Panc1 (cell line): ENCODE results near the gene CLDN4. TPM values are rescaled to one million over a fixed set of nuclear protein-coding genes. Genes with fewer than 3 reads are reported as not detected.
"Not testable (repeated sequence)": the region's sequence is repeated elsewhere in the genome, so short reads cannot be mapped to it uniquely, and the experiment has no call there.

ENCODE experiments used
- ATAC-seq: fragments of 200-7000 bp; cut with Tn5 transposase; 2 replicates; pipeline ENCODE4 v1.9.1; 2020; ENCODE audit warnings: mild to moderate bottlenecking, moderate library complexity
- BruUV-seq: library from RNA; stranded (reverse); fragments of 400-500 nt; replicated peaks from 2 replicates; lab custom pipeline; 2021; lab: Mats Ljungman, UMichigan
- CTCF ChIA-PET: fragments of 300-600 bp; sonication (Branson Sonifier 250); formaldehyde crosslinking; loops from one replicate; lab custom pipeline; 2022; ENCODE audit warnings: antibody characterized with exemption; lab: Charles Lee
- POLR2A ChIA-PET: fragments of 300-600 bp; sonication (Branson Sonifier 250); formaldehyde crosslinking; loops from one replicate; lab custom pipeline; 2022; ENCODE audit warnings: antibody characterized with exemption; lab: Charles Lee
- DNase-seq: peaks from one replicate; pipeline ENCODE4 v3.0.0-alpha.2; 2010; ENCODE audit warnings: low read depth, low spot score
- H3K27ac ChIP-seq: 2 replicates; pipeline ENCODE4 v1.5.1; 2011; ENCODE audit warnings: mild to moderate bottlenecking, low read length, inconsistent platforms
- H3K27me3 ChIP-seq: fragments of 200-500 bp; sonication (Bioruptor generic); 2 replicates; pipeline ENCODE4 v1.6.0; 2014; ENCODE audit warnings: low read length, inconsistent platforms; ENCODE audit not compliant: control insufficient read depth, insufficient read depth
- H3K36me3 ChIP-seq: fragments of 200-500 bp; sonication (Bioruptor generic); 2 replicates; pipeline ENCODE4 v1.5.1; 2014; ENCODE audit warnings: inconsistent platforms, mild to moderate bottlenecking, low read length, moderate library complexity; ENCODE audit not compliant: control insufficient read depth, insufficient read depth
- H3K4me1 ChIP-seq: 2 replicates; pipeline ENCODE4 v1.5.1; 2011; ENCODE audit warnings: inconsistent platforms, mild to moderate bottlenecking, low read length, moderate library complexity; ENCODE audit not compliant: control insufficient read depth, insufficient read depth
- H3K4me3 ChIP-seq, 2 experiments: 2 replicates each; pipeline ENCODE4 v1.5.1; 2011 to 2012; ENCODE audit warnings: low read depth in 2 of 2, low read length in 2 of 2, mild to moderate bottlenecking in 2 of 2, inconsistent platforms in 1 of 2, moderate library complexity in 1 of 2
- H3K9me3 ChIP-seq: fragments of 200-500 bp; sonication (Bioruptor generic); 2 replicates; pipeline ENCODE4 v1.5.1; 2014; ENCODE audit warnings: low read depth, mild to moderate bottlenecking, inconsistent platforms, low read length, moderate library complexity; ENCODE audit not compliant: control insufficient read depth, insufficient read depth
- POLR2AphosphoS5 ChIP-seq: IDR thresholded peaks from 2 replicates; pipeline ENCODE4 v1.6.1; 2012; ENCODE audit warnings: mild to moderate bottlenecking, low read depth, low read length, moderate library complexity
- SIN3A ChIP-seq: IDR thresholded peaks from 2 replicates; pipeline ENCODE4 v1.6.1; 2012; ENCODE audit warnings: low read depth, mild to moderate bottlenecking, low read length, moderate library complexity, borderline replicate concordance; ENCODE audit not compliant: insufficient read depth
- TCF7L2 ChIP-seq: IDR thresholded peaks from 2 replicates; pipeline ENCODE4 v1.6.1; 2011; ENCODE audit warnings: mild to moderate bottlenecking, low read depth, low read length, inconsistent platforms
- in situ Hi-C: cut with HindIII; loops from 2 replicates; pipeline ENCODE4 v1.10.0; 2016; ENCODE audit warnings: low sequenced_read_pairs, low pct_unique_long_range_greater_than_20kb
- intact Hi-C: fragments of 100-400 bp; cut with micrococcal nuclease; formaldehyde crosslinking; loops from one replicate; pipeline ENCODE4 v1.10.0; 2022; ENCODE audit not compliant: unreplicated experiment
- total RNA-seq: library from RNA; stranded (reverse); gene quantifications from one replicate; pipeline ENCODE4 v1.2.1, GENCODE V29; 2021; ENCODE audit not compliant: unreplicated experiment
- TF ChIP-seq, protein P1 (sequence below), 2 experiments: IDR thresholded peaks; 2 replicates each; pipeline ENCODE4 v1.6.1; 2011 to 2012; ENCODE audit warnings: low read depth in 2 of 2, control low read depth in 1 of 2, low read length in 1 of 2, mild to moderate bottlenecking in 1 of 2, moderate library complexity in 1 of 2; ENCODE audit not compliant: insufficient read depth in 1 of 2
- TF ChIP-seq, protein P2 (sequence below): fragments of 450-650 bp; IDR thresholded peaks from 2 replicates; pipeline ENCODE4 v1.5.1; 2017; ENCODE audit warnings: mild to moderate bottlenecking

Gene CLDN4
- total RNA-seq, 1 experiment from 2014 or later, result 295 TPM

DNA sequence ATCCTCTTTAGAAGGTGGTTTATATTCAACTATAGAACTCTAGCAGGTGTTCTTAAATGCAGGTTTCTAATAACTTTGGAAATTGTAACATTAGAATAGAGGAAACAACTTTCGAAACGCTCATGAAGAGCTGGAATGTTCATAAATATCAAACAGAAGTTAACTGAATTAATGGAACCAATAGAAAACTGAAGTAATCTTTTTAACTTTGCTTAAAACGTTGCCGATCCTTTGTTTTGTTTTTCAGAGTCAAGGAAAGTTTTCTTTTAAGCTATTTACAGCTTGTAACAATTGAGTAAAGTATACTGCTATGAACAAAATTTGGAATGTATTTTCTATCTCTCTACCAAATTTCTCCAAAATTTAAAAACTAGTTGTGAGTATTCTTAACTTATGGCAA lies 41.7 kb upstream of the CLDN4 start:
- H3K4me3 ChIP-seq, result no peak overlapping the region
- no TSS peak for BruUV-seq
- no peak for DNase-seq
- no peaks in the 10 kb centered on the region for H3K27me3 ChIP-seq
- TF ChIP-seq TCF7L2, result no peak
- TF ChIP-seq, protein P1, sequence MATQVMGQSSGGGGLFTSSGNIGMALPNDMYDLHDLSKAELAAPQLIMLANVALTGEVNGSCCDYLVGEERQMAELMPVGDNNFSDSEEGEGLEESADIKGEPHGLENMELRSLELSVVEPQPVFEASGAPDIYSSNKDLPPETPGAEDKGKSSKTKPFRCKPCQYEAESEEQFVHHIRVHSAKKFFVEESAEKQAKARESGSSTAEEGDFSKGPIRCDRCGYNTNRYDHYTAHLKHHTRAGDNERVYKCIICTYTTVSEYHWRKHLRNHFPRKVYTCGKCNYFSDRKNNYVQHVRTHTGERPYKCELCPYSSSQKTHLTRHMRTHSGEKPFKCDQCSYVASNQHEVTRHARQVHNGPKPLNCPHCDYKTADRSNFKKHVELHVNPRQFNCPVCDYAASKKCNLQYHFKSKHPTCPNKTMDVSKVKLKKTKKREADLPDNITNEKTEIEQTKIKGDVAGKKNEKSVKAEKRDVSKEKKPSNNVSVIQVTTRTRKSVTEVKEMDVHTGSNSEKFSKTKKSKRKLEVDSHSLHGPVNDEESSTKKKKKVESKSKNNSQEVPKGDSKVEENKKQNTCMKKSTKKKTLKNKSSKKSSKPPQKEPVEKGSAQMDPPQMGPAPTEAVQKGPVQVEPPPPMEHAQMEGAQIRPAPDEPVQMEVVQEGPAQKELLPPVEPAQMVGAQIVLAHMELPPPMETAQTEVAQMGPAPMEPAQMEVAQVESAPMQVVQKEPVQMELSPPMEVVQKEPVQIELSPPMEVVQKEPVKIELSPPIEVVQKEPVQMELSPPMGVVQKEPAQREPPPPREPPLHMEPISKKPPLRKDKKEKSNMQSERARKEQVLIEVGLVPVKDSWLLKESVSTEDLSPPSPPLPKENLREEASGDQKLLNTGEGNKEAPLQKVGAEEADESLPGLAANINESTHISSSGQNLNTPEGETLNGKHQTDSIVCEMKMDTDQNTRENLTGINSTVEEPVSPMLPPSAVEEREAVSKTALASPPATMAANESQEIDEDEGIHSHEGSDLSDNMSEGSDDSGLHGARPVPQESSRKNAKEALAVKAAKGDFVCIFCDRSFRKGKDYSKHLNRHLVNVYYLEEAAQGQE (IDR thresholded peaks at IDR 0.05; ENCODE audit: insufficient read depth in 1 of 2, low read depth in 2 of 2, low read length in 1 of 2), result no peak
- no peak for TF ChIP-seq SIN3A
- TF ChIP-seq POLR2AphosphoS5, result no peak
- TF ChIP-seq, protein P2, sequence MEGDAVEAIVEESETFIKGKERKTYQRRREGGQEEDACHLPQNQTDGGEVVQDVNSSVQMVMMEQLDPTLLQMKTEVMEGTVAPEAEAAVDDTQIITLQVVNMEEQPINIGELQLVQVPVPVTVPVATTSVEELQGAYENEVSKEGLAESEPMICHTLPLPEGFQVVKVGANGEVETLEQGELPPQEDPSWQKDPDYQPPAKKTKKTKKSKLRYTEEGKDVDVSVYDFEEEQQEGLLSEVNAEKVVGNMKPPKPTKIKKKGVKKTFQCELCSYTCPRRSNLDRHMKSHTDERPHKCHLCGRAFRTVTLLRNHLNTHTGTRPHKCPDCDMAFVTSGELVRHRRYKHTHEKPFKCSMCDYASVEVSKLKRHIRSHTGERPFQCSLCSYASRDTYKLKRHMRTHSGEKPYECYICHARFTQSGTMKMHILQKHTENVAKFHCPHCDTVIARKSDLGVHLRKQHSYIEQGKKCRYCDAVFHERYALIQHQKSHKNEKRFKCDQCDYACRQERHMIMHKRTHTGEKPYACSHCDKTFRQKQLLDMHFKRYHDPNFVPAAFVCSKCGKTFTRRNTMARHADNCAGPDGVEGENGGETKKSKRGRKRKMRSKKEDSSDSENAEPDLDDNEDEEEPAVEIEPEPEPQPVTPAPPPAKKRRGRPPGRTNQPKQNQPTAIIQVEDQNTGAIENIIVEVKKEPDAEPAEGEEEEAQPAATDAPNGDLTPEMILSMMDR, result no peak
- ATAC-seq, result no peak
- no peaks in the 10 kb centered on the region for H3K36me3 ChIP-seq
- intact Hi-C loops, result no loop called here
- ChIA-PET CTCF (no interaction called here), POLR2A (no interaction called here)
- in situ Hi-C loops, result no loop called here
- no peak overlapping the region for H3K27ac ChIP-seq
- no peaks in the 10 kb centered on the region for H3K9me3 ChIP-seq
- H3K4me1 ChIP-seq, result peaks cover 10% of the 10 kb centered on the region

DNA sequence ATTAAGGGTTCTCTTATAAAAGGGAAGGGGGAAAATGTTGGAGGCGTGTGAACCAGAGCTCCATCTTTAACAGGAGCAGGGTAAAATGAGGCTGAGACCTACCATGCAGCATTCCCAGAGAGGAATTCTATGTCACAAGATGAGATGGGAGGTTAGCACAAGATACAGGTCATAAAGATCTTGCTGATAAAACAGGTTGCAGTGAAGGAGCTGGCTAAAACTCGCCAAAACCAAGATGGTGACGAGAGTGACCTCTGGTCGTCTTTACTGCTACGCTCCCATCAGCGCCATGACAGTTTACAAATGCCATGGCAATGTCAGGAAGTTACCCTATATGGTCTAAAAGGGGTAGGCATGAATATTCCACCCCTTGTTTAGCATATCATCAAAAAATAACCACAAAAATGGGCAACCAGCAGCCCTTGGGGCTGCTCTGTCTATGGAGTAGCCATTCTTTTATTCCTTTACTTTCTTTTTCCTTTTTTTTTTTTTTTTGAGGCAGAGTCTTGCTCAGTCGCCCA lies 39.6 kb upstream of the CLDN4 start:
- H3K27ac ChIP-seq, H3K36me3 ChIP-seq, H3K4me3 ChIP-seq, H3K4me1 ChIP-seq, POLR2A ChIA-PET, BruUV-seq, intact Hi-C loops, H3K27me3 ChIP-seq, DNase-seq, H3K9me3 ChIP-seq, ATAC-seq, in situ Hi-C loops: not testable (repeated sequence)
- CTCF ChIA-PET, result interaction anchor here (0.6 kb wide), 1 partner anchor 27 kb away, joined by 3 read pairs; no protein-coding TSS in a partner anchor

DNA sequence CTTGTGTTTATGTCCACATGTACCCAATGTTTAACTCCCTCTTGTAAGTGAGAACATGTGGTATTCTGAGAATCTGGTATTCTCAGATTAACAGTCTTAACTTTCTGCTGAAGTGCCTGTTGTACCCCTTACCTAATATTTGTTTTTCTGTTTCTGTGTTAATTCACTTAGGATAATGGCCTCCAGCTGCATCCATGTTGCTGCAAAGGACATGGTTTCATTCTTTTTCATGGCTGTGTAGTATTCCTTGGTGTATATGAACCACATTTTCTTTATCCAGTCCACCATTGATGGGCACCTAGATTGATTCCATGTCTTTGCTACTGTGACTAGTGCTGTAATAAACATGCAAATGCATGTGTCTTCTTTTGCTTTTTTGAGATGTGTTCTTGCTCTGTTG lies 35.6 kb upstream of the CLDN4 start:
- H3K27me3 ChIP-seq, CTCF ChIA-PET, H3K27ac ChIP-seq, H3K9me3 ChIP-seq, intact Hi-C loops, DNase-seq, BruUV-seq, ATAC-seq, H3K36me3 ChIP-seq, POLR2A ChIA-PET, H3K4me3 ChIP-seq, in situ Hi-C loops: not testable (repeated sequence)
- peaks cover 18% of the 10 kb centered on the region for H3K4me1 ChIP-seq

DNA sequence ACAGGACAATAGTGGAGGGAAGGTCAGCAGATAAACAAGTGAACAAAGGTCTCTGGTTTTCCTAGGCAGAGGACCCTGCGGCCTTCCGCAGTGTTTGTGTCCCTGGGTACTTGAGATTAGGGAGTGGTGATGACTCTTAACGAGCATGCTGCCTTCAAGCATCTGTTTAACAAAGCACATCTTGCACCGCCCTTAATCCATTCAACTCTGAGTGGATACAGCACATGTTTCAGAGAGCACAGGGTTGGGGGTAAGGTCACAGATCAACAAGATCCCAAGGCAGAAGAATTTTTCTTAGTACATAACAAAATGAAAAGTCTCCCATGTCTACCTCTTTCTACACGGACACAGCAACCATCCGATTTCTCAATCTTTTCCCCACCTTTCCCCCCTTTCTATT lies 34.1 kb upstream of the CLDN4 start:
- H3K36me3 ChIP-seq, H3K9me3 ChIP-seq, ATAC-seq, H3K27ac ChIP-seq, H3K27me3 ChIP-seq, intact Hi-C loops, H3K4me3 ChIP-seq, in situ Hi-C loops, CTCF ChIA-PET, BruUV-seq, DNase-seq, POLR2A ChIA-PET: not testable (repeated sequence)
- H3K4me1 ChIP-seq, result peaks cover 25% of the 10 kb centered on the region

DNA sequence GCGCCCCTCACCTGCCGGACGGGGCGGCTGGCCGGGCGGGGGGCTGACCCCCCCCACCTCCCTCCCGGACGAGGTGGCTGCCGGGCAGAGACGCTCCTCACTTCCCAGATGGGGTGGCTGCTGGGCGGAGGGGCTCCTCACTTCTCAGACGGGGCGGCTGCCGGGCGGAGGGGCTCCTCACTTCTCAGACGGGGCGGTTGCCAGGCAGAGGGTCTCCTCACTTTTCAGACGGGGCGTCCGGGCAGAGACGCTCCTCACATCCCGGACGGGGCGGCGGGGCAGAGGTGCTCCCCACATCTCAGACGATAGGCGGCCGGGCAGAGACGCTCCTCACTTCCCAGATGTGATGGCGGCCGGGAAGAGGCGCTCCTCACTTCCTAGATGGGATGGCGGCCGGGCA lies 33.6 kb upstream of the CLDN4 start:
- in situ Hi-C loops, CTCF ChIA-PET, DNase-seq, POLR2A ChIA-PET, ATAC-seq, H3K36me3 ChIP-seq, H3K9me3 ChIP-seq, BruUV-seq, intact Hi-C loops, H3K27me3 ChIP-seq, H3K27ac ChIP-seq, H3K4me3 ChIP-seq: not testable (repeated sequence)
- H3K4me1 ChIP-seq, result peaks cover 25% of the 10 kb centered on the region
